GM19099 (cell line): ENCODE data around the gene CCSER2.

Source experiments
- POLR2A ChIP-seq: IDR thresholded peaks from 3 replicates; pipeline ENCODE4 v1.6.1; 2011; ENCODE audit warnings: low read depth; ENCODE audit not compliant: insufficient read length; ENCODE audit errors: extremely low read depth

Gene CCSER2

DNA sequence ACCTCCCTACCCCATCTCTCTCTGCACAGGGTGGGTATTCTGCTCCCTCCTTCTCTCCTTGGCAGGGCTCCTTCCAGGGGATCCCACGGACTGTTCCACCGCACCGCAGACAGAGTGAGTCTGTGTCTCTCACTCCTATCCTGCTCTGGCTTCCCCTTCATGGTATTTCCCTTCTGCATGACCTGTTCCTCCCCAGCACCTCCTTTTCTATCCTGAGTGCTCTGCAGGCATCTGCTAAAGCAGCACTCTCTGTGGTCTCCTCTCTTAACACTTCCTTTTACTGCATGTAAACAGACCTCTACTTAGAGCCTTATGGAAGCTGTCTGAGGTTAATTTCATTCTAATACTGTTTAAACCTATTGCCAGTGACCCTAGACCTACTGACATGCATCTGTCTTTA is 171.5 kb downstream of the CCSER2 start:
- TF ChIP-seq POLR2A = no peak

DNA sequence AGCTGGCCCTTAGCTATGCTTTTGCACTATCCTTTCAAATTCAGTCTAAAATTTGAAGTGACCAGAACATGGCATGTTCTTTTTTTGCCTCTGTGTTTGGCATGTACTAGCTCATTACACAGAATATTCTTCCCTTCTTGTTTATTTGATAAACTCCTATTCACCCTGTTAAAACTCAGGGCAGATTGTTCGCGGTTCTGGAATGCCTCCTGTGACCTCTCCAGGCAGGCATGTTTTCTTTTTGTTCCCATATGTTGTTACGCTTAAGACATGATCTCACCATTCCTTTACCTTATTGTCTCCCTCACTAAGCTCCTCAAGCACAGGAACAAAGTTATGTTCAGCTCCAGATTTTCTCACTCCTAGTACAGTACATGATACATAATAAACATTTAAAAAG is 181.7 kb downstream of the CCSER2 start:
- TF ChIP-seq POLR2A = no peak

DNA sequence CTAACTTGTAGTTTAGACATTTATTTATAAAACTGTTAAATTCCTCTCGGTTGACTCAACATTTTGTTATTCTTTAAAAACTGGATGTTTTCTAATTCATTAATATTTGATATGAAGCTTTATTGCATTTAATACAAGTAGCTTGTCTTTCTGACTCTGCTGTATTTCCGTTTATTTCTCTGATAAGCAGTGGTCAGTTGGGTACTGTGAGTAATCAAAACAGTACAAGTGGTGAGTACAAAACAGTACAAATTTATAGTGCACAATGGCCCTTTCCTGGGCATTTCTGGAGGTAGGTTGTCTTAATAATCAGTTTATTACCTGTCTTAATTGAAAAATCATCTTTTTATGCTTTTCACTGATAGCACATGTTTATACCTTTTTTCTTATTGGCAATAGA is 182.7 kb downstream of the CCSER2 start:
- TF ChIP-seq POLR2A = no peak

DNA sequence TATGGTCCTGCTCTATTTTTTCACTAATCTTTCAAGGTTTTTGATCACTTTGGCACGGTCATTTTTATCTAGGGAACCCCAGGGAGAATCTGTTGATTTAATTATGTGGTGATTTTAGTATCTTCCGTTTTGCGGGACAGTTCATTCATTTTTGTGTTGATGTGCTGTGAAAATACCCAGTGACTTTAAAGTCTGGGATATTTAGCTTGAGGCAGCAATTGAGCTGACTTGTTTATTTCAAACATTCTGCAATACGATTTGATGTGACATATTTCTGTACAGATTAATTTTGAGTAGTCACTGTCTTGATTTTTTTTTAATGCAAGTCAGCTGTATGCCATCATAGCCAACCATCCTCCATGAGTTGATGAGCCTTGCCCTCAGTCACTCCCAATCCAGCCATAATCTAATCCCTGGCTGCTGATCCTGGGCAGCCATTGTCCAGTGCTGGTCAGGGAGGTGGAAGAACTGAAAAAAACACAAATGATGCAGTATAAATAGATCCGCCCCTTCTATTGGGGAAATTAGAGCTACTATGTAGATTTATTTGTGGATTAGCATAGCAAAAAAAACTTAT is 183.4 kb downstream of the CCSER2 start:
- TF ChIP-seq POLR2A = no peak

DNA sequence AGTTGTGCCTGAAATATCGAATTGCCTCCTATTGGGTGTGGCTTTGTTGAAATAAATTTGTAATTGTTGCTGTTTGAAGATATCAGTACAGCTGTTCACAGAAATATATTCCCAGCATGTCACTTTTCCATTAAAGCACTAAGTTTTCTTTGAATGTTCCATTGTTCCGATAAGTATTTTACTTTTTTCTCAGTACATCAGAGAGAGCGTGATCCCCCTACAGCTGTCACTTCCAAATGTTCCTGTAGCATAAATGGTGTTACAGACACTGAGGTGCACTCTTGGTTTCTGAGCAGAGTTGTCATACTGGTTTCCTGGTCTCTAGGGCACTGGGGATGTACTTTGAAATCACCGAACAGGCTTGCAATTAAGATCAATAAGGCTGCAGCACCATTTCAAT is 189.2 kb downstream of the CCSER2 start:
- TF ChIP-seq POLR2A = no peak

DNA sequence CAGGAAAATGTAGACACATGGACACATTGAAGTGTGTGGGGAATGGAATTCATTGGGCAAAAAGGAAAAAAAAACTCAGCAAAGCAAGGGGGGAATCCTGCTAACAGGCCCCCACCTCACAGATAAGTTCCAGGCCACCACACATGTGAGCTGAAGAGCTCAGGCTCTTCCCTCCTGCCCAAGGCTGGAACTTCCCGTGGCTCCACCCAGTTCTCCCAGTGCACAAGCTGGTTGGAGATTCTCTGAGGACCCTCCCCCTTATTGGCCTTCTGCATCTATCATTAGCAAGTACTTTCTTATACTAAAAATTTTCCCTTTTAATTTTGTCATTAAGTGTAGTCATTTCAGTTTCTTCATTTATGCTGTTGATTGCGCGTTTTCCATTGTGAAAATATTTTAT is 190.8 kb downstream of the CCSER2 start:
- no peak for TF ChIP-seq POLR2A

DNA sequence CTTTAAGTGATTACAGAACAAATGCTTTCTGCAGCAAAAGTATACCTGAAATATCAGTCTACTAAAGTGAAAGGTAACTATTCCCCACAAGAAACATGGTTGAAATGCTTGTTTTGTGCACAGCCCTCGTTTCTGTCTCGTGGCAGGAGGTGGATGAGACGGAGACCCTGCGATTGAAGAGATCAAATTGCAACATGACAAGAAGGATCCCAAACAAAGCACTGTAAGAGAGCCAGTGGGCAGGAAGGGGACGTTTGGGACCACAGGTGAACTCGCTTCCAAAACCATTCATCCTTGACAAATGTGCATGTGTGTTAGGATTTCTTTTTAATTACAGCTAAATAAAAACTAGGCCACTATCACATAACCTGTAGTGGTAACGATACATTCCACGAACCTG is 192.6 kb downstream of the CCSER2 start:
- TF ChIP-seq POLR2A = no peak

DNA sequence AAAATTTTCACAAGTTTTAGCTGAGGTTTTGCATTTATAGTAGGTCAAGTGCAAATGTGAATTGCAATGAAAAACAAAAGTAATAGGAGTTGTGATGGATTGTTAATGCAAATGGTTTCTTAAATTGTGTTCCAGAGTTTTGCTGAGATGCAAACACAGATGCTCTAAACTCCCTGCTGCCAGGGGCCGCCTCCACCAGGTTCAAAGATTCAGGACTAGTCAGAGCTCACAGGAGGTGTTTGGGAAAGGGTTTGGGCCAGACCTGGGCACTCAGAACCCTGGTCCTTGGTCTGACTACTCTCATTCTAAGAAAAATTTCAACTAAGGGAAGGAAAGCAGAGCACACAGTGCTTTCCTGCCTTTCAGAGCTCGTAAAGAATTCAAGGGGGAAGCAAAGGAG is 193.1 kb downstream of the CCSER2 start:
- TF ChIP-seq POLR2A = no peak

DNA sequence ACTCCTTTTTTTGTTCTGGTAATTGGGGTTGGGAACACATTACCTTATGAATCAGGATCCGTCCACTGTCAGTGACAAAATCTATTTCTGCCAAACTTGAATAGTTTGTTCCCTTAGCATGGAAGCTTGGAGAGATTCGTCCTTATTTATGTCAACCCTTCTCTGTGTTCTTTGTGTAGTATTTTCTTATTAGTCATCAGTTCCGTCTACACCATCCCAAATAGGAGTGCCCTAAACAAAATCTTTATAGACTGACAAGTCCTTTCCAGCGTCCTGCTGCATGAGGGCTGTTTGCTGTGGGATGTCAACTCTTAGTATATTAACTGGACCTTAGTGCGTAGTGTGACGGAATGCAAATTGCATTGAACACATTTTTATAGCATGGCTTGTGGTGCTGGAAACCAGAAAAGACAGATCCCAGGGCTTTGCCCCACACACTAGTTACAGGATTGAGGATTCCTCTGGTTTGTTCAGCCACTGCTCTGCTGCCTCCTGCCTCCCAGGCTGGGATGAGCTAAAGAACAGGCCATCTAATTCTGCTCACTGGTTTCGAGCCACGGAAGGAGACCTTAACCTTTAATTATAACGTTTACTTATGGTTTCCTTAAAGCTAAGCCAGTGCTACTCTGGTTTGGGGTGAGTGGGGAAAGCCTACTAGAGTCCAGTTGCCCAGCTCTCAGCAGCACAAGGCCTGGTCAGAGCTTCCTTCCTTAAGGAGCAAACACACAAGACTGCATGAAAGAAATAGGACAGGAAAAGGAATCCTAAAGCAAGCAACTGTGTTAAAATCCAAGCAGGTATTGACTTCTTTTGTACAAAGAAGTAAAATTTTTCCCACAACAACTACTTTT is 194.4 kb downstream of the CCSER2 start:
- TF ChIP-seq POLR2A = no peak

DNA sequence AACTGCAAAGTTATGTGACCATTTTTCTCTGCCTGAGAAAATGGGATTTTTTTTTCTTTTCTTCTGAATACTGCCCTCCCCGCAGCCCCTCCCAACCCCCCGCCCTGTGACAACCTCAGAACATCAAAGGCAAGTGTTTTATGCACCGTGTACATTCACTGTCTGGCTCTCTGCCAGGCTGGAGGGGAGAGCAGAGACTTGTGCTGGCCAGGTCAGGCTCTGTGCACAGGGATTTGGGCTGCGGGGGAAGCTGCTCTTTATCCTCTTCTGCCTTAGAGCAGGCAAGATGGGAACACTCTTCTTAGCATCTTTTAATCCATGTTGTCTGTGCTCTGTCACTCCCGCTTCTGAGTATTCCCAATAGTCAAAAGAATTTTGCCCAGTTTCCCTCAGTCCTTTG is 195.1 kb downstream of the CCSER2 start:
- TF ChIP-seq POLR2A = no peak

DNA sequence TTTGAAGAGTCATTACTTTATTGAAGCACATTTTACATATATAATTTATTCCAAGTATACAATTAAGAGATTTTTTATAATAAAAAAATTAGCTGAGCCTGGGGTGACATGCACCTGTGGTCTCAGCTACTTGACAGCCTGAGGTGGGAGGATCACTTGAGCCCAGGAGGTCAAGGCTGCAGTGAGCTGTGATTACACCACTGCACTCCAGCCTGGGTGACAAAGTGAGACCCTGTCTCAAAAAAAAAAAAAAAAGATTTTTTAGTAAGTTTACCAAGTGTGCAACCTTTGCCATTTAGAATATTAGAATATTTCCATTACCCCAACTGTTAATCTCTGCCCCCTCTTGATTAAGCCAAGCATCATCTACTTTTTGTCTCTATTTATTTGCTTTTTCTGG is 196.0 kb downstream of the CCSER2 start:
- no peak for TF ChIP-seq POLR2A

DNA sequence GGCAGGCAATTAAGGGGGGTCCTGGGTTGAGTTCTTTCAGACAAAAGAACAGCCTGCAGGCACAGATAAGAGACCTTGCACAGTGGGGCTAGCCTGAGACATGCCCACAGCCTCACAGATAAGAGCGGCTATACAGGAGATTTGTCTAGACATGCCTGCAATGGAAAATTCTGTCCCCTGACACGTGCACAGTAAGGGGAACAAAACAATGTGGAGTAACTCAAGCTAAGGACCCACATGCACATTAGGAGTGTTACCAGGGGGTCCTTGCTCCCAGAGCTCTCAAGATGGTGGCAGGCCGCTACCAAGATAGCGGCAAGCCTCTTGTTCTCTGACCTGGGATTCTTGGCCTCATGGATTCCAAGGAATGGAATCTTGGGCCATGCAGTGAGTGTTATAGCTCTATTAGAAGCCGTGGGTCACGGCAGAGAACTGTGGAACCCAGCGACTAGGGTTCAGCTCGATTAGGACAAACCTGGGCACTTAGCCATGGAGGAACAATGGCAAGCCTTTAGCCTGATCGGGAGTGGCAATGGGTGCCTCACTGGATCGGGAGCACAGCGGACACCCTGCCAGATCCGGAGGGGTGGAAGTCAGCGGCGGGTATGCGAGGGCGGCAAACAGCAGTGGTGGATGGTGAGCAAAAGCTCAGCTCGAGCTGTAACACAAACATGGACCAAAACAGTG is 196.9 kb downstream of the CCSER2 start:
- TF ChIP-seq POLR2A = no peak

DNA sequence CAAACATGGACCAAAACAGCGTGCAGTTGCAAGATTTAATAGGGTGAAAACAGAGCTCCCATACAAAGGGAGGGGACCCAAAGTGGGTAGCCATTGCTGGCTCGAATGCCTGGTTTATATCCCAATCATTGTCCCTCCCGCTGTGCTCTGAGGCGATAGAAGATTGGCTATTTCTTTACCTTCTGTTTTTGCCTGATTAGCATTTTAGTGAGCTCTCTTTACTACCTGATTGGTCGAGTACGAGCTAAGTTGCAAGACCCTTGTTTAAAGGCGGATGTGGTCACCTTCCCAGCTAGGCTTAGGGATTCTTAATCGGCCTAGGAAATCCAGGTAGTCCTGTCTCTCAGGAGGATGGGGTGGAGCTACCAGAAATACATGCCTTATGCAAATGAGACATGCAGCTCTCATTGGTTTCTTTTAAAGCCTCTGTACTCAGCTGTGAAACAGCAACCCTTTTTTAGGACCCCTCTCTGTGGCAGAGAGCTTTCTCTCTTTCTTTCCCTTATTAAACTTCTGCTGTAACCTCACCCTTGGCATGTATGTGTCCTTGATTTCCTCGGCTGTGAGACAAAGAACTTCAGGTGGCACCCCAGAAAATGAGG is 202.4 kb downstream of the CCSER2 start:
- no peak for TF ChIP-seq POLR2A

DNA sequence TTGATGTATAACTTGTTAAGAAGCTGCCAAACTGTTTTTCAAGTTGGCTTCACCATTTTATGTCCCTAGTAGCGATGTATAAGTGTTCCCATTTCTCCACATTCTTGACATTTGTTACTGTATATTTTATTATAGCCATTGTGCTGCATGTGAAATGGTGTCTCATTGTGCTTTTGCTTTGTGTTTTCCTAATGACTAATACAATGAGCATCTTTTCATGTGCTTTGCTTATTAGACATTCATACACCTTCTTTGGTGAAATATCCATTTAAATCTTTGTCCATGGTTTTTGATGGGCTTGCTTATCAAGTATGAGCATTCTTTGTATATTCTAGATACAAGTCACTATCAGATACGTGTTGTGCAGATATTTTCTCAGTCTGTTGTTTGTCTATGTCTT is 203.0 kb downstream of the CCSER2 start:
- no peak for TF ChIP-seq POLR2A

DNA sequence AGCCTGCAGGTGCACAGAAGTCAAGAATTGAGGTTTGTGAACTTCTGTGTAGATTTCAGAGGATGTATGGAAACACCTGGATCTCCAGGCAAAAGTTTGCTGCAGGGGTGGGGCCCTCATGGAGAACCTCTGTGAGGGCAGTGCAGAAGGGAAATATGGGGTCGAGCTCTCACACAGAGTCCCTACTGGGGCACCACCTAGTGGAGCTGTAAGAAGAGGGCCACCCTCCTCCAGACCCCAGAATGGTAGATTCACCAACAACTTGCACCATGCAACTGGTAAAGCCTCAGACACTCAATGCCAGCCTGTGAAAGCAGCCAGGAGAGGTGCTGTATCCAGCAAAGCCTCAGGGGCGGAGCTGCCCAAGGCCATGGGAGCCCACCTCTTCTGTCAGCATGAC is 205.8 kb downstream of the CCSER2 start:
- TF ChIP-seq POLR2A = no peak
